22Rv1 (cell line): Measurements from ENCODE around the gene ZNF813.

Experiments used
- CTCF ChIP-seq: fragments of 450-650 bp; IDR thresholded peaks from 2 replicates; pipeline ENCODE4 v1.5.1; 2017; ENCODE audit warnings: mild to moderate bottlenecking
- ZFX ChIP-seq: fragments of 450-650 bp; IDR thresholded peaks from 2 replicates; pipeline ENCODE4 v1.6.1; 2017; ENCODE audit warnings: antibody characterized with exemption, borderline replicate concordance

GRCh38 chr19:53518121-53518520, 50.6 kb downstream of the ZNF813 start:
- TF ChIP-seq CTCF, result no peak
- TF ChIP-seq ZFX, result no peak
